Measurements from ENCODE around the gene AANAT.

DNA sequence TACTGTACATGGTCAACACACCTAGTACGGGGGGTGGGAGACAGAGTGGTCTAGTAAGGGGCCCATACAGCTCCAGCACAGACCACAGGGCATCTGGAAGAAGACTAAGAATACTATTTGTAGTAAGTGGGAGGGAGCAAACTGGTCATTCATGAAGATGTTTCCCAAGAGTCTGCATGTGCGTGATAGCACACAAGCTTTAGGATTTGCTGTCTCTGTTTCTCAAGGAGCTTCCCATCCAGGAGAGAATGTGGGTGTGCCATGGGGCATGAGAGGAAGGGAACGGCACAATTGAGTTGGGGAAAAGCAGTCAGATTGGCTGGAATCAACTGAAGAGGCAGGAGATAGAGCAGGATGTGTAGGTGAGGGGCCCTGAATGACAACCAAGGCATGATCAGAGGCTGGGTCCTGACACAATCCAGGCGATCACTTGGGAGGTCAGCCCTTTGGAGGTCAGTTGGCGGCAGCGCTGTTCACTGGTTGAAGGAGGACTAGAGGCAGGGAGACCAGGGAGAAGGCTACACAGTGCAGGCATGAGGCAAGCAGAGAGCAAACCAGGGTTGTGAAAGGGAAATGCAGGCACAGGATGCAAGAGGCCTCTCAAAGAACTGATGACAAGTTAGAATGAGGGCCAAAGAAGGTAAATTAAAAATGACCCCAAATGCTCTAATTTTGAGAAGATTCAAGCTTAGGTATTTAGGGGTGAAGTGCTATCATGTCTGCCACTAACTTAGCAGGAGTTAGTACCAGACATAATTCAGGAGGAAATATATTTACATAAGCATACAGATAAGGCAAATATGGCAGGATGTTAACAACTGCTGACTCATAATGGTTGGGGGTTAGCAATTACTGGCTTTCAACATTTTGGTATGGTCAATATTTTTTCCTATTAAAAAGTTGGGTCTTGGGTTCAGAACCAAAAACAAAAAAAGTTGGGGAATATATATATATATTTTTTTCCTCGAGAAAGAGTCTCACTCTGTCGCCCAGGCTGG lies 24.8 kb upstream of the AANAT start:
- TF ChIP-seq CTCF (IDR thresholded peaks at IDR 0.05) (no peak), POLR2A (IDR thresholded peaks at IDR 0.05) (no peak)

Data from uterus (tissue), 2 donors.